WI38 (cell line): ENCODE results near the gene MOG.

Source experiments
- H3K4me3 ChIP-seq: 2 replicates; pipeline ENCODE4 v1.5.1; 2011; ENCODE audit warnings: low read depth, mild to moderate bottlenecking, control low read depth, low read length
- TF ChIP-seq, protein P1 (sequence below): IDR thresholded peaks from 2 replicates; pipeline ENCODE4 v1.5.1; 2012; ENCODE audit warnings: low read depth, mild to moderate bottlenecking, control low read depth, low read length

The MOG gene

DNA sequence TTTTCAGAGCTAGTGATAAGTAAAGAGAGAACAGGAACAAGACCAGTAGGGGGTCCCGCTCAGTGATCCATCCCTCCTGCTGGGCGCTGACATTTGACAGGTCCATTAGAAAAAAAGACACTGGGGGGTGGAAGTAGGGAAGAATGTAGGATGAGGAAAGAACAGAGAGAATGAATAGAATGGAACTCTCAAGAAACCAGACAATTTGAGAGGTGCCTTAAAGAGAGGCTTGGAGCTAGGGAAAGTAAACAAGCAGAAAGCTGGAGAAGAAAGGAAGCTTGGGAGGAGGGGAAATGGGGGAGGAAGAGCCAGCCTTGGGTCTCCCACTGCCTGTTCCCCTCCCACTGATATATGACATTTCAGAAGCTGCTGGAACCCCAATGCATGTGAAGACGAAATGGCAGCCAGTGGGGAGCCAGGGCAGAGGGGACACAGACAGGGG, 32.4 kb upstream of the MOG start:
- TF ChIP-seq, protein P1, sequence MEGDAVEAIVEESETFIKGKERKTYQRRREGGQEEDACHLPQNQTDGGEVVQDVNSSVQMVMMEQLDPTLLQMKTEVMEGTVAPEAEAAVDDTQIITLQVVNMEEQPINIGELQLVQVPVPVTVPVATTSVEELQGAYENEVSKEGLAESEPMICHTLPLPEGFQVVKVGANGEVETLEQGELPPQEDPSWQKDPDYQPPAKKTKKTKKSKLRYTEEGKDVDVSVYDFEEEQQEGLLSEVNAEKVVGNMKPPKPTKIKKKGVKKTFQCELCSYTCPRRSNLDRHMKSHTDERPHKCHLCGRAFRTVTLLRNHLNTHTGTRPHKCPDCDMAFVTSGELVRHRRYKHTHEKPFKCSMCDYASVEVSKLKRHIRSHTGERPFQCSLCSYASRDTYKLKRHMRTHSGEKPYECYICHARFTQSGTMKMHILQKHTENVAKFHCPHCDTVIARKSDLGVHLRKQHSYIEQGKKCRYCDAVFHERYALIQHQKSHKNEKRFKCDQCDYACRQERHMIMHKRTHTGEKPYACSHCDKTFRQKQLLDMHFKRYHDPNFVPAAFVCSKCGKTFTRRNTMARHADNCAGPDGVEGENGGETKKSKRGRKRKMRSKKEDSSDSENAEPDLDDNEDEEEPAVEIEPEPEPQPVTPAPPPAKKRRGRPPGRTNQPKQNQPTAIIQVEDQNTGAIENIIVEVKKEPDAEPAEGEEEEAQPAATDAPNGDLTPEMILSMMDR = no peak
- H3K4me3 ChIP-seq = no peak overlapping the region

DNA sequence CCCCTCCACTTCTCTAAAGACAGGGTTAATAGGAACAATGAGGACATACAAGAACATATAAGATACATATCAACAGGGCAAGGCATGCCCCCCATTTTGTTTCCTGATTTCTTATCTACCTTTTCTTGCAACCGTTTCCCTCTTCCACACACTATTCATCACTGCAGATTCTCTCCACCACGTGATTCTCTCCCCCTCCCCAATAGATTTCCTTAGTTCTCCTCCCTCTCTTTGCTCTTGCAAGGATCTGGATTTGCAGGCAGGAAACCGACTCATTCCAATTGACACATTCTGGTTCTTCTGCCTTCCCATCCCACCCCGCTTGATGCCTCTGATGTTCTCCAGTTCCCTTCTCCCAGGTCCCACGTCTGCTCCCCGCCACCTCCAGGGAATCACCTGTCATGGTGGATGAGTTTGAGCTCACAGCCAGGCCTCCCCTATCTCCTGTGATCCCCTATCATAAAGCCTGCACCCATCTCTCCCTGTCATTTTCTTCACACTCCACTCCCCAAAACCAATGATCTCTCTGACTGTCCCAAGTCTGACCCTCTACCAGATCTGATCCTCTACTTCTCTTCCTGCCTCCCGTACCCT, 31.5 kb upstream of the MOG start:
- no peak overlapping the region for H3K4me3 ChIP-seq
- TF ChIP-seq, protein P1 = no peak

DNA sequence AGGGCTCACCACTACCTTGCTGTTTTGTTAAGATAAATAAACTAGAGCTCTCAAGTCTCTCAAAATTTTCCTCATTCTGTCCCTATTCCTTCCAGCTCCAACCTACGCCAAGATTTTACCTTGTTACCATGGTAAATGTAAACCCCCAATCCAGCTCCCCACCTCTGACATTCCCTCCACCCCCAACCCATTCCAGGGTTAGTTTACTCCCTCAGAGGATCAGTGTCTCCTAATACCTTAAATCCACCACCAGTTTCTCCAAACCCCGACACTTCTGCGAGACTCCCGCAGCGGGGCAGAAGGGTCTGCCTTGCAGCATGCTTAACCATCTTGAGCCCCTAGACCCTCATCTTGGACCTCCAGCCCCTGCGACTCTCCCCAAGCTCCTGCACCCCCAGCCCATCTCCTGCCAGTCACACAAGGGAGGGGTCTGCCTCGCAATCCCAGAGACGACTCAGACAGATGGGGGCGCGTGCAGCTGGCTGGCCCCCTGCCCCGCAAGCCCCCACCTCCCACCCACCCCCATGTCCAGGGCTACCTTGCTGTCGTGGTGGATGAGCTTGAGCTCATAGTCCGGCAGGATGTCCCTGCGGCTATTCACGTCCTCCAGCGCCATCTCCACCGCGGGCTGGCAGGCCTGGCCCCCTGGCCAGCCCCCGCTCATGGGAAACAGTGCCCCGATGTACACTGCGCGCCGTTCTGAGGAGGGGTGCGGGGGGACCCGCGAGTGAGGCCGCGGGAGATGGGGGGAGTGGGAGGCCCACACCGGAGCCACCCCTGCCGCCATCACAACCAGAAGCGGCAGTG, 29.7 kb upstream of the MOG start:
- TF ChIP-seq, protein P1 = no peak
- peak overlapping the region; percentile 79 for H3K4me3 ChIP-seq

DNA sequence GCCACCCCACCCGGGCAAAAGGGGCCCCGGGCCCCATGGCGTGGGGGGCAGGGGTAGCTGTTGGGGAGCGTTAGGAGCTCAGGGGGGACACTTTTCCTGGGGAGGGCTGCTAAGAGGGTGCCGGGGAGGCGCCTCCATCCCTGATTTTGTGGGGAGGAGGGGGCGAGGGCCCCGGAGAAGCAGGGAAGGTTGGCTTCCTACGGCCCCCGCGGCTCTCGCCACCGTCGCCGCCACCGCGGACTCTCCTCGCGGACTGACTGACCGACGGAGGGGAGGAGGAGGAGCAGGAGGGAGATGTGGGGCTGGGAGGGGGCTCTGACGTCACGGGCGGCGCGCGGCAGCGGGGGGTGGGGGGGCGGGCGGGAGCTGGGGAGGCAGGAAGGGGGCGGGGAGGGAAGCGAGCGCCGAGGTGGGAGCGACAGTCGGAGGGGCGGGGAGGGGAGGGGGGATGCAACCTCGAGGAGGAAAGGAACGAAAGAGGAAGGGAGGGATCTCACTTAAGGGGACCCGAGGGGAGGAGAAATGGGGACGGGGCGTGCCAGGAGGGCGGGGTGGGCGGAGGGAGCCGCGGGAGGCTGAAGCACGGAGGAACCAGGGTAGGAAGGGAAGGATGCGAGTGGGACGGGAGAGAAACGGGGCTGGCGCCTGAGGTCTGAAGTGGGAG, 29.0 kb upstream of the MOG start:
- TF ChIP-seq, protein P1 = no peak
- H3K4me3 ChIP-seq = peak overlapping the region; percentile 79

DNA sequence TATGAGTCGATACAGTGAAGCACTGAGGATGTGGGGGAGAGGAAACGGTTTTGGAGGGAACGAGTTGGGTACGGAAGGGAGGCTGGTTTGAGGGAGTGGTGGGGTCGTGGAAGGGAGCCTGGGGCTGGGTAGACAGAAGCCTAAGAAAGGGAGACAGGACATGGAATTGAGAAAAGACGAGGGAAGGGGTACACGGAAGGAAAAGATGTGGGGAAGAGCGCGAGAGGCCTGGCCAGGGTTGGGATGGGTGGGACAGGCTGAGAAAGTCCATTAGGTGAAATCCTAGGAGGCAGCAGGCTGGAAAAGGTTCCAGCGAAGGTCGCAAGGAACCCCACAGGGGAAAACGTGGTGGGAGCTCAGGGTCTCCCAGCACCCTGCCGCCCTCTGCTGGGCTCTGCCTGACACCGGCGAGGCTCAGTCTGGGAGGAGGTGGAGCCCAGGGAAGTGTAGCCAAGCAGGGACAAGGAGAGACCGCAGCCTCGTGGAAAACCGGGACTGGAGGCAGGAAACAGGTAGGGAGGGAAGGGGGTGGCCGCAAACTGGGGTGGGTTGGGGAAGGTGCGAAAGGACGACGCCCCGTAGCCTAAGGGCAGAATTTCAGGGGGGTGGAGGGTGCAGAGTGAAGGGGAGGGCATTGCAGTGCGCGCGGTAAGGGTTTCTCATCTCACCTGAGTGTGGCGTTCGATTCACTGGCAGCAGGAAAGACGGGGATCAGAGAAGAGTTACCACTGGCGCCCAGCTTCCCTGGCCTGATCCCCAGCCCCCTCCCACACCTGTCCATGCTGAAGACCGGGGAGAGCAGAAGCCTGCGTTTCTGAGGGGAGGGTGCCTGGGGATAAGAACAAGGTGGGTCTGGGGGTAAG, 28.2 kb upstream of the MOG start:
- TF ChIP-seq, protein P1 = peak; percentile 46
- H3K4me3 ChIP-seq = peak overlapping the region; percentile 79

DNA sequence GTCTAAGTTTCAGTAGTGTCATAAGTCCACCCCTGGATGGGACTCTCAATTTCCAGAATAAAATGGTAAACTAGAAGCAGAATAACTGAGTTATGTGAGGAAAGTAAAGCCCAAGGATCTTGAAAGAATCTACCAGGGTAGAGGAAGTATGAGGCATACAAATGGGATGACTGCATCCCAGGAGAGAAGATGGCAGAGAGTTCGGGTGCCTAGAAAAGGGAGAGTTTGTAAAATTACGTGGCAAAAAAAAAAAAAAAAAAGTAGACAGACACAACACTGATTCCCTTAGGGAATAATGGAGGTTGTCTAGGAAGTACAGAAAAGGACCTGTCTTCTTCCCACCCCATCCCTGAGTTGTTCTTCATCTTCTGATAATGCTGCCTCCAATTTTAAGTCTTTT, 27.3 kb upstream of the MOG start:
- TF ChIP-seq, protein P1 = no peak
- no peak overlapping the region for H3K4me3 ChIP-seq
